GM21786 (cell line): Measurements from ENCODE around the gene MAN1A2.
"Not testable (repeated sequence)": the region's sequence is repeated elsewhere in the genome, so short reads cannot be mapped to it uniquely, and the experiment has no call there.

Experiments
- ATAC-seq: cut with Tn5 transposase; IDR thresholded peaks from one replicate; pipeline ENCODE4 v1.9.1; 2021; ENCODE audit not compliant: unreplicated experiment

MAN1A2 gene

GRCh38 chr1:117396636-117397035, 29.4 kb downstream of the MAN1A2 start:
- ATAC-seq: no peak

- no peak for ATAC-seq
These were observed 31.7 kb downstream of the MAN1A2 start for GRCh38 chr1:117398957-117399356.

- no peak for ATAC-seq
These were observed 34.5 kb downstream of the MAN1A2 start for GRCh38 chr1:117401761-117402160.

GRCh38 chr1:117403597-117403996, 36.3 kb downstream of the MAN1A2 start:
- ATAC-seq: no peak

GRCh38 chr1:117405042-117405441, 37.8 kb downstream of the MAN1A2 start:
- ATAC-seq: no peak

GRCh38 chr1:117412472-117412871, 45.2 kb downstream of the MAN1A2 start:
- ATAC-seq: no peak

- ATAC-seq: no peak
These were observed 46.2 kb downstream of the MAN1A2 start for GRCh38 chr1:117413412-117413811.

- no peak for ATAC-seq
These were observed 47.7 kb downstream of the MAN1A2 start for GRCh38 chr1:117414943-117415342.

- no peak for ATAC-seq
These were observed 48.8 kb downstream of the MAN1A2 start for GRCh38 chr1:117416004-117416403.

GRCh38 chr1:117416546-117417125, 49.4 kb downstream of the MAN1A2 start:
- no peak for ATAC-seq

- no peak for ATAC-seq
These were observed 57.9 kb downstream of the MAN1A2 start for GRCh38 chr1:117425050-117425734.

GRCh38 chr1:117427297-117427696, 60.0 kb downstream of the MAN1A2 start:
- ATAC-seq: no peak

- no peak for ATAC-seq
These were observed 66.7 kb downstream of the MAN1A2 start for GRCh38 chr1:117433943-117434342.

- no peak for ATAC-seq
These were observed 69.3 kb downstream of the MAN1A2 start for GRCh38 chr1:117436513-117436912.

- no peak for ATAC-seq
These were observed 80.4 kb downstream of the MAN1A2 start for GRCh38 chr1:117447661-117448060.

- ATAC-seq: no peak
These were observed 85.0 kb downstream of the MAN1A2 start for GRCh38 chr1:117452216-117452615.

- ATAC-seq: no peak
These were observed 86.7 kb downstream of the MAN1A2 start for GRCh38 chr1:117453958-117454357.

- not testable (repeated sequence) for ATAC-seq
These were observed 91.2 kb downstream of the MAN1A2 start for GRCh38 chr1:117458410-117458809.

GRCh38 chr1:117466761-117467160, 99.5 kb downstream of the MAN1A2 start:
- ATAC-seq: no peak

GRCh38 chr1:117467336-117467735, 100.1 kb downstream of the MAN1A2 start:
- no peak for ATAC-seq

GRCh38 chr1:117473063-117473462, 105.8 kb downstream of the MAN1A2 start:
- no peak for ATAC-seq

- not testable (repeated sequence) for ATAC-seq
These were observed 108.2 kb downstream of the MAN1A2 start for GRCh38 chr1:117475495-117475894.

- ATAC-seq: no peak
These were observed 111.8 kb downstream of the MAN1A2 start for GRCh38 chr1:117479086-117479485.
